ENCODE data around the gene HYCC1.
"Not testable (repeated sequence)": the region's sequence is repeated elsewhere in the genome, so short reads cannot be mapped to it uniquely, and the experiment has no call there.

HYCC1 gene

DNA sequence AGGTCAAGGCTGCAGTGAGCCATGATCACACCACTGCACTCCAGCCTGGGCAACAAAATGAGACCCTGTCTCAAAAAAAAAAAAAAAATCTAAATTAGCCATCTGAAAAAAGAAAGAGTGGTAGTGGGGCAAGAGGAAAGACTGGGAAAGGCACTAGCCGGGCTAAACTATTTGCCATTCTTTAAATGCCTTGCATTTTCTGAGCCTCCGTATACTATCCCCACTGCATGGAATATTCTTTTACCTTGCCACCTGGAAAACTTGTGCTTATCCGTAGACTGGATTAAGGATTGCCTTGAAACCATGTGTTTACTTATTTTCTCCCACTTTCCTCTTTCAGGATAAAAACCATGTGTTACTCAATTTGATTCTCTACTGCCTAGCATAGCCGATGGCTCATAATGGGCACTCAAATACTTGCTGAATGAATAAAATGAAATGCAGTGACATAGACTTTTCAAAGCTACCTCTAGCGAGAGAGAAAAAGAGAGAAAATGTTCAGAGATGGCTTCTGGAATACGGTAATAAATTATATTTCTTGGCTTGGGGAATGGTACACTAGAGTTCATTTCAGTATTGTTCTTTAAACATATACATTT is 30.6 kb downstream of the HYCC1 start:
- no peak for DNase-seq

DNA sequence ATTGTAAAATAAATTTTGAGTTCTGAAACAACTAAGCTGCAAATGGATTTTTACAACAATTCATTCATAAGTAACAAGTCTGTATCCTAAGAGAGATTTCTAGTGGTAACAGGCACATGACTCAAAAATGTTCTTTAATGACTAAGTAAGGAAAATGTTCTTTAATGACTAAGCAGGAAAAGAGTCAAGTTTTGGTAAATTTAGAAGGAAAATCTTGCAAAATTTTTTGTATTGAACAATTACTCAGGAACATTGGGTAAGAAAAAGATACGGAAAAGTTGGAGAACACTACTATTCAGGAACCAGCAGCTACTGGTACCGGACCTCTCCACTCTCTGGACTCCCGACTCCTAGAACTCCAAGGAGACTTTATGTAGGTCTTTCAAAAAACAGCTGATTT is 33.5 kb downstream of the HYCC1 start:
- DNase-seq: no peak

DNA sequence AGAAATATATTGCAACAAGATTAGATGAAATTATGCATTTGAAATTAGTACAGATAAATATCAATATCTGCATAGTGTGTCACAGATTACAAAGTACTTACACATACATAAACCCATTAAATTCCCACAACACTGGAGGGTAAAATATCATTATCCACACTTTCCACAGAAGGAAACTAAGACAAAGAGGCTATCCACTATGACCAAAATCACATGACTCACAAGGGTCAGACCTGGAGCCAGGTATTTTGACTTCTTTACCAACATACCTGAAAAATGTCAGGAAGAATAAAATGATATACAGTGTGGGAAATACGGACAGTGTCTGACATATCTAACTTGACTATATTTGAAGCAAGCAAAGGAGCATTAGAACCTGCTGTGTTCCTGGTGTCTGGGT is 34.1 kb downstream of the HYCC1 start:
- DNase-seq: no peak

DNA sequence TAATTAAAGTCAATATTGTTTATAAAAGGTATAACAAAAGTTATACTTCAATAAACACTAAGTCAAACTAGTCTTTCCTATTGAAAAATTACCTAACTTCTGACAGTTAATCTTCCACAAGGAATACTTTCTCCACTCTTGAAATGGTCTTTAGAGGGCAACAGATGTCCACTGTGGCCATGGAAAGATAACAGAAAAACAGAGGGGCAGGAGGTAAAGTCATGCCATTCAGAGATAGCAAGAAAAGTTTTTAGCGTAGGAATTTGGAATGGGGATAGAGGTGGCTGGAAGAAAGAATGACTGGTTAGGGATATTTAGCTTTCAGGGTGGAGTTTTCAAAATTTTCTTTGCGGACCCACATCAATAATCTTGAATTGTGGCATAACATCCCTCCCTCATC is 34.7 kb downstream of the HYCC1 start:
- DNase-seq: no peak

DNA sequence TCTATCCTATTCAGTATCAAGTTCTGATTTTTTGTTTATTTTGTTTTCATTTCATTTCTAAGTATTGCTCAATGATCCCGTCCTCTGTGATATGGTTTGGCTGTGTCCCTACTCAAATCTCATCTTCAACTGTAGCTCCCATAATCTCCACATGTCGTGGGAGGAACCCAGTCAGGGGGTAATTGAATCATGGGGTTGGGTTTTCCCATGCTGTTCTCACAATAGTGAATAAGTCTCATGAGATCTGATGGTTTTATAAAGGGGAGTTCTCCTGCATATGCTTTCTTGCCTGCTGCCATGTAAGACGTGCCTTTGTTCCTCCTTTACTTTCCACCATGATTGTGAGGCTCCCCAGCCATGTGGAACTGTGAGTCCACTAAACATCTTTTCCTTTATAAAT is 39.3 kb downstream of the HYCC1 start:
- not testable (repeated sequence) for DNase-seq

DNA sequence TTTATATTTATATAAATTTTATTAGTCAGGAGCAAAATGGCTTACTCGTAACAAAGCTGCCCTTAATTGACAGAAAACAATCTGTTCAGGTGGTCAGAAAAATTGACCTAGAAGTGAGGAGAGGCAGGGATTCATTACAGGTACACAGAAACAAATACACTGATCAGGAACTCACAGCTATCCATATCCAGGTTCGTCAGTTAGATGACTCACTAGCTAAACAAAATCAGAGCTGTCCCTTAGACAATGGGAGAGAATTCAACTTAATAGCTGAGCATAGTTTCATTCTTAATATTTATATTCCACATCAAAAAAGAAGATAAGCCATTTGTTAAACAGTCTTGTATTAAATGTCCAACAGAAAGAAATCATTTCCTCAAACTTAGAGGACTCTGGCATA is 41.7 kb downstream of the HYCC1 start:
- no peak for DNase-seq

DNA sequence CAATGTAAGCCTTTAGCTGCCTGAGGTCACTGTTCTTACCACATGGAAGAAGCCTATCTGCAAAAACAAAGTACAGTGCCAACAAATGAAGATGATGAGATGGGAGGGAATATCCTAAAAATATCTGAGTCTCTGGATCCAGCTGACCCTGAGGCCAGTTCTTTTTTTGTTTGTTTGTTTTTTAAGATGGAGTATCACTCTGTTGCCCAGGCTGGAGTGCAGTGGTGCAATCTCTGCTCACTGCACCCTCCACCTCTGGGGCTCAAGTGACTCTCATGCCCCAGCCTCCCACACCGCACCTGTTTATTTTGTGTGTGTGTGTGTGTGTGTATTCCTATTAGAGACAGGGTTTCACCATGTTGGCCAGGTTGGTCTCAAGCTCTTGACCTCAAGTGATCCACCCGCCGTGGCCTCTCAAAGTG is 44.9 kb downstream of the HYCC1 start:
- no peak for DNase-seq
